Liver (tissue), 3 donors: ENCODE data around the gene C16orf86.

Experiments used
- JUND ChIP-seq, 2 donors: IDR thresholded peaks; 2 replicates each; pipeline ENCODE4 v1.6.1; 2016; ENCODE audit warnings: antibody characterized with exemption in 2 of 2
- NR2F2 ChIP-seq: IDR thresholded peaks from 2 replicates; pipeline ENCODE4 v1.6.1; 2016; ENCODE audit warnings: antibody characterized with exemption
- RAD21 ChIP-seq, 2 donors: IDR thresholded peaks; 2 replicates each; pipeline ENCODE4 v1.6.1; 2016; ENCODE audit warnings: antibody characterized with exemption in 2 of 2, mild to moderate bottlenecking in 2 of 2
- TF ChIP-seq, protein P1 (sequence below): fragments of 150-350 bp; IDR thresholded peaks from 2 replicates; pipeline ENCODE4 v1.5.1; 2017; ENCODE audit warnings: improper control_type of control experiment, low read depth, low read length; ENCODE audit not compliant: missing input control
- TF ChIP-seq, protein P2 (sequence below): IDR thresholded peaks from 2 replicates; pipeline ENCODE4 v1.6.1; 2016; ENCODE audit warnings: antibody characterized with exemption
- TF ChIP-seq, protein P3 (sequence below): IDR thresholded peaks from 2 replicates; pipeline ENCODE4 v1.6.1; 2016; ENCODE audit warnings: antibody characterized with exemption
- donor health status: healthy.
- donor health status: healthy.

DNA sequence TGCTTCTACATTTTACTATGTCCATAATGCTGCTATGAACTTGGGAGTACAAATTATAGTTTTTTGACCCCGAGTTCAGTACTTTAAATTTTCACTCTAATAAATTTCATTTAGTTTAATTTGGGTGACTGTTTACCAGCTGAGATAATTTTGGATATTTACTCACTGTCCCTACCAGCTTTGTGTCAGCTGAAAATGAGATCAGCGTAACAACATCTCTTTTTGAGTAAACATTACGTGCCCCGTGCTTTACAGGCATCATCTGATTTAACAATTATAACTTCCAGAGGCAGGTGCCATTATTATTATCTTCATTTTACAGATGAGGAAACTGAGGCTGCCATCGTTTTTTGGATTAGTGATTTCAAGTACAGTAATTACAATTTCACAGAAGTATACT, 37.5 kb downstream of the C16orf86 start:
- TF ChIP-seq, protein P1, sequence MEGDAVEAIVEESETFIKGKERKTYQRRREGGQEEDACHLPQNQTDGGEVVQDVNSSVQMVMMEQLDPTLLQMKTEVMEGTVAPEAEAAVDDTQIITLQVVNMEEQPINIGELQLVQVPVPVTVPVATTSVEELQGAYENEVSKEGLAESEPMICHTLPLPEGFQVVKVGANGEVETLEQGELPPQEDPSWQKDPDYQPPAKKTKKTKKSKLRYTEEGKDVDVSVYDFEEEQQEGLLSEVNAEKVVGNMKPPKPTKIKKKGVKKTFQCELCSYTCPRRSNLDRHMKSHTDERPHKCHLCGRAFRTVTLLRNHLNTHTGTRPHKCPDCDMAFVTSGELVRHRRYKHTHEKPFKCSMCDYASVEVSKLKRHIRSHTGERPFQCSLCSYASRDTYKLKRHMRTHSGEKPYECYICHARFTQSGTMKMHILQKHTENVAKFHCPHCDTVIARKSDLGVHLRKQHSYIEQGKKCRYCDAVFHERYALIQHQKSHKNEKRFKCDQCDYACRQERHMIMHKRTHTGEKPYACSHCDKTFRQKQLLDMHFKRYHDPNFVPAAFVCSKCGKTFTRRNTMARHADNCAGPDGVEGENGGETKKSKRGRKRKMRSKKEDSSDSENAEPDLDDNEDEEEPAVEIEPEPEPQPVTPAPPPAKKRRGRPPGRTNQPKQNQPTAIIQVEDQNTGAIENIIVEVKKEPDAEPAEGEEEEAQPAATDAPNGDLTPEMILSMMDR: no peak
- no peak for TF ChIP-seq RAD21 (IDR thresholded peaks at IDR 0.05)
- no peak for TF ChIP-seq NR2F2
- TF ChIP-seq JUND (IDR thresholded peaks at IDR 0.05): no peak
- TF ChIP-seq, protein P2, sequence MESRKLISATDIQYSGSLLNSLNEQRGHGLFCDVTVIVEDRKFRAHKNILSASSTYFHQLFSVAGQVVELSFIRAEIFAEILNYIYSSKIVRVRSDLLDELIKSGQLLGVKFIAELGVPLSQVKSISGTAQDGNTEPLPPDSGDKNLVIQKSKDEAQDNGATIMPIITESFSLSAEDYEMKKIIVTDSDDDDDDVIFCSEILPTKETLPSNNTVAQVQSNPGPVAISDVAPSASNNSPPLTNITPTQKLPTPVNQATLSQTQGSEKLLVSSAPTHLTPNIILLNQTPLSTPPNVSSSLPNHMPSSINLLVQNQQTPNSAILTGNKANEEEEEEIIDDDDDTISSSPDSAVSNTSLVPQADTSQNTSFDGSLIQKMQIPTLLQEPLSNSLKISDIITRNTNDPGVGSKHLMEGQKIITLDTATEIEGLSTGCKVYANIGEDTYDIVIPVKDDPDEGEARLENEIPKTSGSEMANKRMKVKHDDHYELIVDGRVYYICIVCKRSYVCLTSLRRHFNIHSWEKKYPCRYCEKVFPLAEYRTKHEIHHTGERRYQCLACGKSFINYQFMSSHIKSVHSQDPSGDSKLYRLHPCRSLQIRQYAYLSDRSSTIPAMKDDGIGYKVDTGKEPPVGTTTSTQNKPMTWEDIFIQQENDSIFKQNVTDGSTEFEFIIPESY: no peak
- TF ChIP-seq, protein P3, sequence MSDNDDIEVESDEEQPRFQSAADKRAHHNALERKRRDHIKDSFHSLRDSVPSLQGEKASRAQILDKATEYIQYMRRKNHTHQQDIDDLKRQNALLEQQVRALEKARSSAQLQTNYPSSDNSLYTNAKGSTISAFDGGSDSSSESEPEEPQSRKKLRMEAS: no peak
